Measurements from ENCODE around the gene HS6ST1.

Gene HS6ST1

DNA sequence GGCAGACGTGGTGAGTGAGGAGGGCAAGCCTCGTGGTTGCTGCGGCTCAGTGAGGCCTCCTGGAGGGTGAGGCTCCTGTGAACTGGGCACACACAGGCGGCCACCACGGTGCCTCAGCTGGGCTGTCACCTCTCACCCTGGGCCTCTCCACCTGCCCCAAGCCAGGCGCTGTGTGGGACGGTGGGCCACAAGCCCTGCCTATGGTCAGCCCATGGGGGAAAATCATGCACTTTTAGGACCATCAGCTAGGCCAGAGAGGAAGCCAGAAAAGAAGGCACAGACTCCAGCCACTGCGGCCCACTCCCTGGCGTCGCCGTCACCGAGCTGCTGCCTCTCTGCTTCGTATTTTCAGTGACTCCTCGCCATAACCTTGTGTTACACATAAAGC is 28.5 kb upstream of the HS6ST1 start:
- no peaks in the 10 kb centered on the region for H3K36me3 ChIP-seq (ENCODE audit: control insufficient read depth, insufficient read depth, low read length)
- H3K27ac ChIP-seq (ENCODE audit: low read depth, low read length, severe bottlenecking) = no peak overlapping the region
- WGBS, 2 experiments (ENCODE audit: insufficient coverage in 2 of 2) = 89 to 94% methylated on average over 13 to 14 of the region's 14 CpGs
- H3K9me3 ChIP-seq (ENCODE audit: control insufficient read depth, low read length) = peaks cover 9% of the 10 kb centered on the region
- H3K4me1 ChIP-seq (ENCODE audit: control insufficient read depth, insufficient read depth, low read length, poor library complexity, severe bottlenecking) = peaks cover 3% of the 10 kb centered on the region
- H3K4me3 ChIP-seq (ENCODE audit: extremely low read depth, insufficient read depth, low read length, poor library complexity, severe bottlenecking) = no peak overlapping the region

DNA sequence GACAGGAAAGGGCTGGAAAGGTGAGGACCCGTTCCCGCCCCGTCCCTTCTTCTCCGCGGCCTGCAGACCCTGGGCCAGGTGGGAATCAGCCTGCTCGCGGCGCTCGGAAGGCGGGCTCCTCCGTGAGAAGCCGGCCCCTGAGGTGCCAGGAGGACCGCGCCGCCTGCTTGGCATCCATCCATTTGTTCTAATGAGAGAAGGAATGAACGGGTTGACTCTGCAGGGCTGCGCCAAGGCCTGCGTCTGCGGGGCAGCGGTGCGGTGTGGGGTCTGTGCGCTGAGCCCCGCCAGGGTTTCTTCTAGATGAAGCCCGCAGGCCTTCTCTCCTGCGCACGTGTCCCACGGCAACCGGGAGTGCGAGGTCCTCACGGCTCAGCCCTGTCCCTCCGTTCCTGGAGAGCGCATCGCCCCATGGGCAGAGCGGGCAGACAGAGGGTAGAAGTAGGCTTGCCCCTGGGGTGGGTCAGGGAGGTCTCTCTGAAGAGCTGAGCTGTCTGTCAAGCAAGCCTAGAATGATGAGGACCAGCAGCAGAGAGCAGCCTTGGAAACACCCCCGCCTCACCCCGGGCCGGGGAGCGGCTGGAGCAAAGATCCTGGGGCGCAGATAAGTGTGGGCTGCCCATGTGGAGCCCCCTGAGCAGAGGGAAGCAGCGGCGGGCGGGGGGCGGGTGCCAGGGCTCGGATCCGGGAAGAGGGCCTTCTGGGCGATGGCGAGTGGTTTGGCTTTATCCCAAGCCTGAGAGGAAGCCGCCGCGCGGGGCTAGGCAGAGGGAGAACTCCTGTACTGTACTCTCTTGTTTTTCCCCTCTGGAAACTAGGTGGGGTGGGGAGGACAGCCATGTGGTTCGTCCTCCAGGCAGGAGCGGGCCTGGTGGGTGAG is 27.9 kb upstream of the HS6ST1 start:
- WGBS, 2 experiments (ENCODE audit: insufficient coverage in 2 of 2) = 93 to 96% methylated on average over 40 to 47 of the region's 53 CpGs
- Histone ChIP-seq H3K27ac (ENCODE audit: low read depth, low read length, severe bottlenecking) (no peak overlapping the region), H3K9me3 (ENCODE audit: control insufficient read depth, low read length) (peaks cover 5% of the 10 kb centered on the region), H3K36me3 (ENCODE audit: control insufficient read depth, insufficient read depth, low read length) (no peaks in the 10 kb centered on the region), H3K4me1 (ENCODE audit: control insufficient read depth, insufficient read depth, low read length, poor library complexity, severe bottlenecking) (peaks cover 3% of the 10 kb centered on the region), H3K4me3 (ENCODE audit: extremely low read depth, insufficient read depth, low read length, poor library complexity, severe bottlenecking) (no peak overlapping the region)

DNA sequence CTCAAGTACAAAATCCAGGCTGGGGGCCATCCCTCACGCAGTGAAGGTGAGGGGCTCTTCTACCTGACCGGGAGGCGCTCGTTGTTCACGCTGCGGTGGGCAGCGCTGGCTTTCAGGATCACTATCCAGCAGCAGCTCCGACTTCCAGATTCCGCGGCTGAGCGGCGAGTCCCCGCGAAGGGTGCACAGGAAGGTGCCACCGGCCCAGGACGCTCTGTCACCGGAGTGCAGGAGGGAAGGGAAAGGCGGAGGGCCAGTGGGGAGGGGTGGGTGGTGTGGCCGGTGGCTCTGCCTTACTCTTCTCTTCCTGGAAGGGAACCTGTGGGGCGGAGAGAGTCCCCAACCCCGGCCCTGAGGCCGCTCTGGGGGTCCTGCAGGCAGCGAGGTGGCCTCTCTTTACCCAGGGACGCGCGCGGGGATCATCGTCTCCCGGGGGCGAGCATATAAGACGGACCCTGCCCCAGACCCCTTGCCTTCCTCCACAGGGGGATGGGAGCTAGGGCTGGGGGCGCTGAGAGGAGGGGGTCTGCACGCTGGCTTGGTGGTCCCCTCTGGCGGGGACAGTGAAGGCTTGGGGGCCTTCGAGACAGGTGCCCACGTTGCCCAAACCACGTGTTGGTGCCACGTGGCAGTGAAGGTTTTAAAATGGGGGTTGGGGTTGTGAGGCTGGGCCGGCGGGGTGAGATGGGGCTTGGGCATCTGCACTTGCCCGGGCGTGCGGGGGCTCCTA is 26.9 kb upstream of the HS6ST1 start:
- peaks cover 4% of the 10 kb centered on the region for H3K9me3 ChIP-seq (ENCODE audit: control insufficient read depth, low read length)
- 90 to 94% methylated on average over 11 to 25 of the region's 43 CpGs for WGBS, 2 experiments (ENCODE audit: insufficient coverage in 2 of 2)

DNA sequence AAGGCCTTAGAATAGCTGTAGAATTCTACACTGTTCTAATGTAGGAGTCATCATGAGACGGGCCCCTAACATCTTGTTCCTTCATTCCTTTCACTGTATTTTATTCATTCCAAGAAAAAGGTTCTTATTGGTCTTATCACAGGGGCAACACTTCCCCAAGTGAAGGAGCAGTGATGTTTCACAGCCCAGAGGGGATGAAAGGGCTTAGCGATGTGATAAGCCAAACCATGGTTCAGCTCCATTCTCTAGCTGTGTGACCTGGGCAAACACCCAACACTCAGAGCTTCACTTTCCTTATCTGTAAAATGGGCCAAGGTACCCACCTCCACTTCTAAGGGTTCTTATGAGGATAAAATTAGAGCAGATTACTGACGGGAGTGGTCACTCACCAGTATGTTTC is 25.4 kb upstream of the HS6ST1 start:
- Histone ChIP-seq H3K36me3 (ENCODE audit: control insufficient read depth, insufficient read depth, low read length) (no peaks in the 10 kb centered on the region), H3K9me3 (ENCODE audit: control insufficient read depth, low read length) (peaks cover 4% of the 10 kb centered on the region), H3K4me1 (ENCODE audit: control insufficient read depth, insufficient read depth, low read length, poor library complexity, severe bottlenecking) (peaks cover 3% of the 10 kb centered on the region), H3K27ac (ENCODE audit: low read depth, low read length, severe bottlenecking) (no peak overlapping the region), H3K4me3 (ENCODE audit: extremely low read depth, insufficient read depth, low read length, poor library complexity, severe bottlenecking) (no peak overlapping the region)
- 100% methylated on average over 3 of the region's 3 CpGs; no CpG with 5 or more reads in 1 of the 2 experiments for WGBS, 2 experiments (ENCODE audit: insufficient coverage in 2 of 2)

More for the DNA sequence above, 26.9 kb upstream of the HS6ST1 start:
- Histone ChIP-seq H3K36me3 (ENCODE audit: control insufficient read depth, insufficient read depth, low read length) (no peaks in the 10 kb centered on the region), H3K4me1 (ENCODE audit: control insufficient read depth, insufficient read depth, low read length, poor library complexity, severe bottlenecking) (peaks cover 3% of the 10 kb centered on the region), H3K4me3 (ENCODE audit: extremely low read depth, insufficient read depth, low read length, poor library complexity, severe bottlenecking) (no peak overlapping the region), H3K27ac (ENCODE audit: low read depth, low read length, severe bottlenecking) (no peak overlapping the region)

DNA sequence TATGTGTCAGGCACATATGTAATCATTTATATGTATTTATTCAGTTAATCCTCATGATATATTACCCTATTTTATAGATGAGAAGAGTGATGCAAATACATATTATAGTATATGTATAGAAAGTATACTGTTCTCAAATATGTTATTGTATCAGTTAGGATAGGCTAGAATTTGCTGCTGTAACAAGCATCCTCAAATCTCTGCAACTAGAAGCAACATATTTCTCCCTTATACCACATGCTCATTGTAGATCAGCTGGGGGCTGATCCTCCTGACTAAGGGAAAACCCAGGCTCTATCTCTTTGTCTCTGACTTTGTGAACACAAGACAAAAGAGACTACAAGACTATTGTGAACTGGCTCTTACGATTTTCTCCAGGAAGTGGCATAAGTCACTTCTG is 24.8 kb upstream of the HS6ST1 start:
- WGBS, 2 experiments (ENCODE audit: insufficient coverage in 2 of 2) = 88 to 100% methylated on average over 1 of the region's 1 CpG
- Histone ChIP-seq H3K27ac (ENCODE audit: low read depth, low read length, severe bottlenecking) (no peak overlapping the region), H3K4me1 (ENCODE audit: control insufficient read depth, insufficient read depth, low read length, poor library complexity, severe bottlenecking) (peaks cover 2% of the 10 kb centered on the region), H3K4me3 (ENCODE audit: extremely low read depth, insufficient read depth, low read length, poor library complexity, severe bottlenecking) (no peak overlapping the region), H3K36me3 (ENCODE audit: control insufficient read depth, insufficient read depth, low read length) (no peaks in the 10 kb centered on the region), H3K9me3 (ENCODE audit: control insufficient read depth, low read length) (peaks cover 4% of the 10 kb centered on the region)

DNA sequence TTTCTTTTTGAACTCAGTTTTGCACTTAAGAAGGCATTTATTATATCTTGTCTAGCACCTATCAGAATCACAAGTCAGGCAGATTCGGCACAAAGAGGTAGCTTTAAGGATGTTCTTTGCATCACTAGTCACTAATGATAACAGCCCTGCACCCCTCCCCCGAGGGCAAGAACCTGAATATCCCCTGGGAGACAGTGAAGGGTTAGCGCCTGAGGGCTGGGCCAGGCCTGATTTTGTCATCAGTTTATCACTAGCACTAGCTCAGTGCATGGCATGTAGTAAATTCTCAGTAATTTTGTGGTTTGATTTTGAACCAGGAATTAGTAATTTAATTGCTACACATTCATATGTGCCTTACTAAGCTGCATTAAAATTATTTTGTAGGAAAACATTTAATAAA is 23.9 kb upstream of the HS6ST1 start:
- 81 to 100% methylated on average over 1 to 2 of the region's 3 CpGs for WGBS, 2 experiments (ENCODE audit: insufficient coverage in 2 of 2)
- no peak overlapping the region for H3K4me3 ChIP-seq (ENCODE audit: extremely low read depth, insufficient read depth, low read length, poor library complexity, severe bottlenecking)
- peaks cover 4% of the 10 kb centered on the region for H3K9me3 ChIP-seq (ENCODE audit: control insufficient read depth, low read length)
- no peaks in the 10 kb centered on the region for H3K36me3 ChIP-seq (ENCODE audit: control insufficient read depth, insufficient read depth, low read length)
- H3K4me1 ChIP-seq (ENCODE audit: control insufficient read depth, insufficient read depth, low read length, poor library complexity, severe bottlenecking) = no peaks in the 10 kb centered on the region
- no peak overlapping the region for H3K27ac ChIP-seq (ENCODE audit: low read depth, low read length, severe bottlenecking)

DNA sequence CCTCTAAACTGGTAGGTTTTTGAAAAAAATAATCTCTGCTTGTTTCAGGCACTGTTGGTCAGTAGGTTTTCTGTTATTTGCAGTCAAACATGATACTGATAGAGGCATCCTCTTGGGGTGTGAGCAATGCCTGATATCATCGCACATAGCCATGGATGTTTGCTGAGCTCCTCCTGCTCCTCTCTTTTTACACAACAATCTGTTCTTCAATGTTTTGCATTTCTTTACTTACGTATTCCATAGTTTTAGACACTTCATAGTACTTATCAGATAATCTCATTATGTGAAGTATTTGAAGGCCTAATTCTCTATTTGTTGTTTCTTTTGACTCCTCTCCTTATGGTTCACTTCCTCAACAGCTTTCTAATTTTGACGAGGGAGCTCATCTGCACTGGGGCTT is 23.0 kb upstream of the HS6ST1 start:
- WGBS, 2 experiments (ENCODE audit: insufficient coverage in 2 of 2) = 100% methylated on average over 1 to 2 of the region's 3 CpGs
- no peak overlapping the region for H3K4me3 ChIP-seq (ENCODE audit: extremely low read depth, insufficient read depth, low read length, poor library complexity, severe bottlenecking)
- peaks cover 4% of the 10 kb centered on the region for H3K9me3 ChIP-seq (ENCODE audit: control insufficient read depth, low read length)
- no peaks in the 10 kb centered on the region for H3K36me3 ChIP-seq (ENCODE audit: control insufficient read depth, insufficient read depth, low read length)
- H3K27ac ChIP-seq (ENCODE audit: low read depth, low read length, severe bottlenecking) = no peak overlapping the region
- H3K4me1 ChIP-seq (ENCODE audit: control insufficient read depth, insufficient read depth, low read length, poor library complexity, severe bottlenecking) = no peaks in the 10 kb centered on the region

DNA sequence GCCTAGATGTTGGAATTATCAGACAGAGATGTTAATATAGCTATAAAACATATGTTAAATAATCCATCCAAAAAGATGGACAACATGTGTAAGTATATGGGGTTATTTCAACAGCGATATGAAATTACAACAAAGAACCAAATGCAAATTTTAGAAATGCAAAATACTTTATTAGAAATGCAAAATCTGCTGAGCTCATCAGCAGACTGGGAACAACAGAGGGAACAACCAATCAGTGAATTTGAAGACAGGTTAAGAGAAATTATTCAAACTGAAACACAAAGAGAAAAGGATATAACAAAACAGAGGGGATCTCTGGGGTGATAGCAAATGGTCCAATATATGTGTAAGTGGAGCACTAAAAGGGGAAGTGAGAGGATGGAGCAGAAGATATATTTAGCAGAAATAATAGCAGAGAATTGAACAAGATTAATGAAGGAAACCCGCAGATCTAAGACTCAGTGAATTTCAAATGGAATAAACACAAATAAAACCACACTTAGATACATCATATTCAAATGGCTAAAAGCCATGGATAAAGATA is 13.5 kb upstream of the HS6ST1 start:
- Histone ChIP-seq H3K4me3 (ENCODE audit: extremely low read depth, insufficient read depth, low read length, poor library complexity, severe bottlenecking) (no peak overlapping the region), H3K4me1 (ENCODE audit: control insufficient read depth, insufficient read depth, low read length, poor library complexity, severe bottlenecking) (no peaks in the 10 kb centered on the region)
- WGBS, 2 experiments (ENCODE audit: insufficient coverage in 2 of 2) = no CpG with 5 or more reads among the region's 2 CpGs

DNA sequence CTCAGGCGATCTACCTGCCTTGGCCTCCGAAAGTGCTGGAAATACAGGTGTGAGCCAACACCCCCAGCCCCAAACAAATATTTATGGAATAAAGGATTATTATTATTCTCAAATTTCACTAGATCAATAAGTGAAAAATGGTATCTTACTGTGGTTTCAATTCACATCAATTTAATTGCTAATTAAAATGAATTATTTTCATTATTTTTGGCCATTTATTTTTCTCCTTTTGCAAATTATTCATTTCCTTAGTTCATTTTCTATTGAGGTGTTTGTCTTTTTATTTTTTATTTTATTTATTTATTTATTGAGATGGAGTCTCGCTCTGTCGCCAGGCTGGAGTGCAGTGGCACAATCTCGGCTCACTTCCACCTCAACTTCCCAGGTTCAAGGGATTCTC is 11.9 kb upstream of the HS6ST1 start:
- no peak overlapping the region for H3K27ac ChIP-seq (ENCODE audit: low read depth, low read length, severe bottlenecking)
- H3K9me3 ChIP-seq (ENCODE audit: control insufficient read depth, low read length) = peaks cover 11% of the 10 kb centered on the region
- 83% methylated on average over 1 of the region's 5 CpGs; no CpG with 5 or more reads in 1 of the 2 experiments for WGBS, 2 experiments (ENCODE audit: insufficient coverage in 2 of 2)
- no peaks in the 10 kb centered on the region for H3K4me1 ChIP-seq (ENCODE audit: control insufficient read depth, insufficient read depth, low read length, poor library complexity, severe bottlenecking)
- H3K36me3 ChIP-seq (ENCODE audit: control insufficient read depth, insufficient read depth, low read length) = no peaks in the 10 kb centered on the region
- H3K4me3 ChIP-seq (ENCODE audit: extremely low read depth, insufficient read depth, low read length, poor library complexity, severe bottlenecking) = no peak overlapping the region

More for the DNA sequence above, 13.5 kb upstream of the HS6ST1 start:
- Histone ChIP-seq H3K27ac (ENCODE audit: low read depth, low read length, severe bottlenecking) (no peak overlapping the region), H3K9me3 (ENCODE audit: control insufficient read depth, low read length) (peaks cover 11% of the 10 kb centered on the region), H3K36me3 (ENCODE audit: control insufficient read depth, insufficient read depth, low read length) (no peaks in the 10 kb centered on the region)

DNA sequence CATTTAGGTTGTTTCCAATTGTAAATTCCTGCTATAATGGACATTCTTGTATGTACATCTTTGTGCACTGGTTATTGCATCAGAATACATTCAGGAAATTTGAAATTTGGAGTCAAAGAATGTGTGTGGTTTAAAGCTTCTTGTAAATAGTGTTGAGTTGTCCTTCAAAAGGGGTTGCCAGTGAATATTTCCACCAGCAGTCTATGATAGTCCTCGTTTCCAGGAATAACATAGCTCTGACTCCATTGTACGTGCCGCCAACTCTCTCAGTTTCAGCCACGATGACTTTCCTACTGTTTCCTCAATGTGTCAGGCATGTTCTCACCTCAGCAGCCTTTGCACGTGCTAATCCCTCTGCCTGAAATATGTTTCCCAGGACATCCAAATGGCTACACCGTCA is 10.9 kb upstream of the HS6ST1 start:
- Histone ChIP-seq H3K36me3 (ENCODE audit: control insufficient read depth, insufficient read depth, low read length) (no peaks in the 10 kb centered on the region), H3K4me1 (ENCODE audit: control insufficient read depth, insufficient read depth, low read length, poor library complexity, severe bottlenecking) (no peaks in the 10 kb centered on the region), H3K9me3 (ENCODE audit: control insufficient read depth, low read length) (peaks cover 11% of the 10 kb centered on the region), H3K4me3 (ENCODE audit: extremely low read depth, insufficient read depth, low read length, poor library complexity, severe bottlenecking) (no peak overlapping the region), H3K27ac (ENCODE audit: low read depth, low read length, severe bottlenecking) (no peak overlapping the region)
- 93 to 95% methylated on average over 6 of the region's 6 CpGs for WGBS, 2 experiments (ENCODE audit: insufficient coverage in 2 of 2)
